Fibroblast of peridontal ligament (primary cell): Measurements from ENCODE around the gene MARCO.

Experiments
- DNase-seq: peaks from one replicate; pipeline ENCODE4 v3.0.0-alpha.2; 2010; ENCODE audit errors: extremely low read depth

MARCO gene, protein sequence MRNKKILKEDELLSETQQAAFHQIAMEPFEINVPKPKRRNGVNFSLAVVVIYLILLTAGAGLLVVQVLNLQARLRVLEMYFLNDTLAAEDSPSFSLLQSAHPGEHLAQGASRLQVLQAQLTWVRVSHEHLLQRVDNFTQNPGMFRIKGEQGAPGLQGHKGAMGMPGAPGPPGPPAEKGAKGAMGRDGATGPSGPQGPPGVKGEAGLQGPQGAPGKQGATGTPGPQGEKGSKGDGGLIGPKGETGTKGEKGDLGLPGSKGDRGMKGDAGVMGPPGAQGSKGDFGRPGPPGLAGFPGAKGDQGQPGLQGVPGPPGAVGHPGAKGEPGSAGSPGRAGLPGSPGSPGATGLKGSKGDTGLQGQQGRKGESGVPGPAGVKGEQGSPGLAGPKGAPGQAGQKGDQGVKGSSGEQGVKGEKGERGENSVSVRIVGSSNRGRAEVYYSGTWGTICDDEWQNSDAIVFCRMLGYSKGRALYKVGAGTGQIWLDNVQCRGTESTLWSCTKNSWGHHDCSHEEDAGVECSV

DNA sequence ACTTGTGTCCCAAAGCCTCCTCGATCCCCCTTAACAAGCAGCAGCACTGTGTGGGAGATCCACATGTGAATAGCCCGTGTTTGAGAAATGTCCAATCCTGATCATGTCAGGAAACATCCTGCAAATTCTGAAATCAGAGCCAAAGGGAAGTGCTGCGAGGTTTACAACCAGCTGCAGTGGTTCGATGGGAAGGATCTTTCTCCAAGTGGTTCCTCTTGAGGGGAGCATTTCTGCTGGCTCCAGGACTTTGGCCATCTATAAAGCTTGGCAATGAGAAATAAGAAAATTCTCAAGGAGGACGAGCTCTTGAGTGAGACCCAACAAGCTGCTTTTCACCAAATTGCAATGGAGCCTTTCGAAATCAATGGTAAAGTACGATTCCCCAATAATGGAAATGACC is at the start of gene MARCO:
MARCO (plus strand) TSS at position 164 of the 400 bp plus-strand sequence; CDS start at position 271, 107 bp downstream.
- DNase-seq, result no peak

DNA sequence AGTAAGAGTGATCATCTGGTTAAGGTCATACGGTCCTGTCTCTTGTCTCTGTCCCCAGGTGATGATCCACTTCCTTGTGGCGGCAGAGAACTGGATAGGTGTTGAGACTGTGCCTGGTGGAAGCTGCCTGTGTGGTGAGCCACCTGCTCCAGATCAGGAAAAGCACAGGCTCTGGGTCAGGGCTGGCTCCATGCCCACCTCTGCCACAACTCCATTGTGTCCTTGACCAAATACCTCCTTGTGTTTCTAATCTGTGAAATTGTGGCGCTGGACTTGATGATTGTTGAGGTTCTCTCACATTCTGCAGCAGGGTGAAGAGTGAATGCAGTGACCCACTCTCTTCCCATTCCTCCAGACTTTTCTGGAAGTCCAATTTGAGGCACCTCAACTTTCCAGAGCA is 48.9 kb upstream of the MARCO start:
- no peak for DNase-seq

DNA sequence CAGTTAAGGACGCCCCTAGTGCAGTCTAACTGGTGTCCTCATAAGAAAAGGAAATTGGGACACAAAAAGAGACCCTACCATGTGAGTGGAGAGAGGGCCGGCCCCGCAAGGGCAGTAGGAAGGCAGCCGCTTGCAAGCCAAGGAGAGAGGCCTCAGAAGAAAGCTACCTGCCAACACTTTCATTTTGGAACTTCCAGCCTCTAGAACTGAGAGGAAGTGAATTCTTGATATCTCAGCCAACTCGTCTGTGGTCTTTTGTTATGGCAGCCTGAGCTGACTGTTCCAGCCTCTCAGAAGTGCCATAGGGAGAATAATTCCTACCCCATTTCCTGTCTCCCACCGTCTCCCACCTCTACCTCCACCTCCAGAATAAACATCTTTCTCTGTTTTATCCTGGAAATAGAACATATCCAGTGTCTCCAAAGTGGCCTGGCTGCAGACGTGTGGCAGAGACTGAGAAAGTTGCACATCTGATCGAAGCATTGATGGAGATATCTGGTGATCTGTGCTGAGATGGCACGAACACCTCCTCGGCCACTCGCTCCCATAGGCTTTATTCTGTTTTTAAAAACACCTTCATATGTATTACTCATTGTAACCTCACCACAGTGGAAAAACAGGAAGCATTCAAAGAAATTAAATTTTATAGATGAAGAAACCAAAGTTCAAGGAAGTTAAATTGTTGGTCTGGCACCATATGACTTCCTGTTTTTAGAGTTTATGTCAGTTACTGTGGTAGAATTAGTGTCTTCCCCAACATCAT is 39.5 kb upstream of the MARCO start:
- DNase-seq, result no peak

DNA sequence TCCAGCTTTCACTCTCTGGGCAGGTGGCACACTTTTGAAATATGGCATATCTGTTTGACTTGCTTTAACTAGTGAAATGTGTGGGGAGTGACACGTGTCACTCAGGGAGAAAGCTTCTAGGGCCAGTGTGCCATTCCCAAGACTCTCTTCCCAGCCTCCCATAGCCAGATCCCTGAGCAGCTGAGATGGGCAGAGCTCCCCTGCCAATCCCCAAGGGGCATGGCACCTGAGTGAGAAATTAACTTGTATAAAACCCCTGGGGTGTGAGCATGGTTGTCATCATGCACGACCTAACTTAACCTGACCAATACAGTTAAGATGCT is 39.0 kb upstream of the MARCO start:
- DNase-seq, result no peak

DNA sequence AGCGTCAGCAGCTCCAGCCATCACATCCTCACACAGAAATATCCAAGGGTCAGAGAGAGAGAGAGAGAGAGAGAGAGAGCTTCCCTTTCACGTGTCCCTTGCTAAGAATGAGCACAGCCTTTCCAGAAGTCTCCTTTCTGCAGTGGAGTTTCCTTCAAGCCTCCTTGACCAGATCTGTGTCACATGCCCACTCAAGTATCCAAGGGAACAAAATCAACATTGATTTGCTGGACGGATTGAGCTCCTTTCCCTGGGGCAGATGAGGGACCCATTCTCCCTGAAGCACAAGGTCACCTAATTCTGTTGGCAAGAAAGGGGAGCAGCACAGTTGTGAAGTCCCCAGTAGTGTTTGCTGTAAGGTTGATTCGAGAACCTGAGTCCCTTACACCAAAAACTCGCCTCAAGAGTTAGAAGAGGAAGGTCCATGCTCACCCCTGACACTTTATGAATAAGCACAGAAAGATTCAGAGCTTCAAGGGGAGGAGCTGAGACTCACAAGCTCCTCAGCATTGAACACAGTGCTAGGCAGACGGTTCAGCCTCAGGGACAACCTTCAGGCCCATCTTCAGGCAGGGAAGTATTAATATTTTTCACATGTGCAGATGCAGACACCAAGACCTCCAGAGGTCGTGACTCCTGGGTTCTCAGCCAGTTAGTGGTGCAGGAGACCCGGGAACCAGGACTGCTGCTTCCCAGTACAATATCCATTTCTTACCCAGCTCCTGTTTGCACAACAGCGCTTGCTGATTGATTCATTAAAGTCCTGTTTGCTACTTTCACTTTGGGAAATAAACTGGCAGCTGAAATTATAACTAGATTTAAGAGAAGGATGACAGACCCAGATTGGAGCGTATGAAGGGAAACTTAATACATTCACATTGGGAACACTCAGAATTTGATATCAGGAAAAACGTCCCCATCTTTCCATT is 38.2 kb upstream of the MARCO start:
- no peak for DNase-seq

DNA sequence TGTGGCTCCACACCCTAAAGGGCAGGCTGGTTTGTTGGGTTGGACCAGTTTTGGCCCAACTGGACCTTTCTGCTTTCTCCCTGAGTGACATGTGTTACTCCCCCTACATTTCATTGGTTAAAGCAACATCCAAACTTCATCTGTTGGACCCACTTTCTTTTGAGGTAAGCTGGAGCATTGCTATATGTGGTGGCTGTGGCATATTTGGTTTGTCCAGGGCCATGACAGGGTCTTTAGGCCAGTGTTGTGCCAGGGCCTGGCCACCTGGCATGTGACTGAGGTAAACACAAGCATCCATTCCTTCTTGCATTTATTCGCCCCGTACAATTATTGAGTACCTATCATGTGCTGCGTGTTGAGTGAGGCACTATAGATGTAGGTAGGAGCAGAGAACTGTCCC is 36.8 kb upstream of the MARCO start:
- no peak for DNase-seq

DNA sequence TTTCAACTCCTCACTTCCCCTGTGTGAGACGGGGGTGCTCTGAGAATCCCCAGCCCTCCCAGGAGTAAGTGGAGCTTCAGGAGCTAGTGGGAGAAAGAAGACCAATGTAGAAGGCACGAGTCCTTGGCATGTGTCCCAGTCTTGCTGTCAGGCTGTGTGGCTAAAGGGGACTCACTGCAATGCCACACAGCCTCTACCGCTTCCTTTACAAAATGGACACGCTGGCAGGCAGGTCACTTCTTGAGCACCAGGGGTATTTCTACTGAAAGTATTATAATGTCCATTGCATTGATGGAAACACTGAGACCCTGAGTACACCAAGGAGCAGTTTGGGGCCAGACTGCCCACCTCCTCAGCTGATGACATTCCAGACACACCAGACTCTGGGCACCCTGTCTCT is 35.8 kb upstream of the MARCO start:
- no peak for DNase-seq

DNA sequence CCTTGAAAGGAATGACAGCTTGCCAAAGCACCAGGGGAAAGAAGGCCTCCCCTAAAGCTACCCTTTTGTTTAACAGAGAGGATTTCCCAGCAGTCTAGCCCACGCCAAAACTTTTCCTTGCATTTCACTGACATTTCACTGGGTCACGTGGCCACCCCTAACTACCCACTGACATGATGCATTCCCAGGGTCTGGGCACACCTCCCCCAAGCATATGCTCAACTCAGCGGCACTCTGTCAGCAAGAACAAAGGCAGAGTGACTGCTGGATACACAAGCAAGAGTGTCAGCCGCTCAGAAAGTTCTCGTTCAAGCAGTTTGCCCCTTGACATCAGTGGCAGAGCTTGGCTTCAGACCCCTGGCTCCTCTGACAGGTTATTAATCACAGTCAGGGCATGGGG is 34.2 kb upstream of the MARCO start:
- no peak for DNase-seq

DNA sequence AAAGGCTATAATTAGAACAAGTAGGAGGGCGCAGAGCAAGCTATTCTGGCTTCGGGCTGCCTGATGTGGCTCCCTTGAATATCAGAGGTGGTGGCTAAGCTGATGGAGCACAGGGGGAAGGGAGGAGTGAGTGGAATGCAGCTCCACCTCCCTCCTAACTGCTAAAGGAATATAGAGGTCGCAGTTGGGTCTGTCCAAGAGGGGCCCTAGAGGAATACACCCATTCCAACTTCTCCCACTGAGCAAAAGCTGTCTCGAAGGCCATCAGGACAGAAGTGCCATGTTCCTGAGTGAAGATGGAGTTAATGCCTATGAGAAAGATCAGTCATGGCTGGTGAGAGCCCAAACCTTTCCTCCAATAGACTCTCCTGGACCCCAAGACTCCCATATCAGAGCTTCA is 32.8 kb upstream of the MARCO start:
- DNase-seq, result no peak

DNA sequence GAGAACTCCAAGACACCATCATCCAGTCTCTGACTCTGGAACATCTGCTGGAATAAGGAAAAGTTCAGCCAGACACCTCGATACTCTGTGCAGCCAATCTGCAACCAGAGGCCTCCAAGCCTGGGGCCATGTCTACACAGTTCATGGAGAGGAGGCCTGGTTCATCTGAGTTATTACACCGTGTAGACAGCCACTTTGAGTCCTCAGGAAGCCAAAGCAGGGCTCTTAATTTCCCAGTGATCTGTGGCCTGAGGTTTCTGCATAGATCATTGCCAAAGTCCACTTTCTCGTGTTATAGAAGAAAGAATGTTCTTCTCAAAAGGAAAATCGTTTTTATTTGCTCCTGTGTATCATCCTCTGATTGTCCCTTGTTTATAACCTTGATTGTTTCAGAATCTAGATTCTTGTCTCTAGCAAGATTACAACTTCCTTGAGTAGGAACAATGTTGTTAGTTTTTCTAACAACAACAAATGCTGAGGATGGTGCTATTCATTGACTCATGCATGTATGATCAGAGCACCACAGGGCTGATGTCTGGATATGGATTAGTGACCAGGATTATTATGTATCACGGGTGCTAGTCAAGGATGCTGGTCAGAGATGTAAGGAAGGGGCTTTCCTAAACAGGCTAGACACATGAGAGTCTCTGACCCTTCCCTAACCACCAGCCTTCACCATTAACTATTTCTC is 30.7 kb upstream of the MARCO start:
- no peak for DNase-seq

DNA sequence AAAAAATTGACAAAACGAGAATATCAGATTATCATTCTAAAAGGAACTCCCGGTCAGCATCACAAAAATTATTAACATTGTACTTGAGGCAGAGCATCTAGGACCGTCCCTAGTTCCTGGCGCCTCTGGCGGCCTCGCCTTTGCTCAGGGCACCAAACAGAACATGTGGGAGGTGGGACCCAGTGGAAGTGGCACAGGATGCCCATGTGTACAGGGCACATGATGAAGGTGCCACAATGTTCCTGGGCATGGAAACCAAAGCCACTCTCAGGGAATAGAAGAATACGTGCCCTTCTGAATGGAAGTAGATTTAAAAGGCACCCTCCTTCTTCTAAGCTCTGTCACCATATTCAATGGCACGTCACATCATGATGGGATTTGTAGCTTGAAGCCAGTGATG is 30.1 kb upstream of the MARCO start:
- no peak for DNase-seq

DNA sequence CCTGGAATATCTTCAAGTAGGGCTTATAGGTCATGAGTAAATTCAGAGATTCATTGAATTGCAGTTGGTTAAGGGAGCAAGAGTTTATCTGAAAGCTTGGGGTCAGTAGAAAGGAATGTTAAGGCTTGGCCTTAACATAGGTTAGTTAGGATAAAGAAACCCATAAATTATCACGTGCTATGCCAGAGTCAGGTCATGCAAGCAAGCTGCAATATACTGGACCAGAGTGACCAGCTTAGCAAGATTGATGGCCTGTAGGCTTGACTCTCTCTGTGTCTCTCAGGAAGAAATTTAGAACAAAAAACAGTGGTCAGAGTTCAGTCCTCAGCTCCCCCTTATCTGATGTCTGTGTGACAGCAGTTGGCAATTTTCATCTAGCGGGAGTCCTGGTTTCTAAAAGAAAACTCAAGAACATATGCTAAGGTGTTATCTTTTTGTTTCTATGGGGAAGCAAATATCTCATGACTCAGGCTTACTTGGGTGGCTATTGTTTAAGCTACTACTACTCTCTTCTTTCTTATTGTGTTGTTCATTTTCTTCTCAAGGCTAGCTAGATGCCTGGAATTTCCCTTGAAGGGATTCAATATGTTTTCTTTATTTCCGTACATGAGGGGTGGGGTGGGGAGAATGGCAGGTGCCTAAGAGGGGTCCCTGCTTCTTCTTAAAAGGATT is 28.7 kb upstream of the MARCO start:
- DNase-seq, result no peak

DNA sequence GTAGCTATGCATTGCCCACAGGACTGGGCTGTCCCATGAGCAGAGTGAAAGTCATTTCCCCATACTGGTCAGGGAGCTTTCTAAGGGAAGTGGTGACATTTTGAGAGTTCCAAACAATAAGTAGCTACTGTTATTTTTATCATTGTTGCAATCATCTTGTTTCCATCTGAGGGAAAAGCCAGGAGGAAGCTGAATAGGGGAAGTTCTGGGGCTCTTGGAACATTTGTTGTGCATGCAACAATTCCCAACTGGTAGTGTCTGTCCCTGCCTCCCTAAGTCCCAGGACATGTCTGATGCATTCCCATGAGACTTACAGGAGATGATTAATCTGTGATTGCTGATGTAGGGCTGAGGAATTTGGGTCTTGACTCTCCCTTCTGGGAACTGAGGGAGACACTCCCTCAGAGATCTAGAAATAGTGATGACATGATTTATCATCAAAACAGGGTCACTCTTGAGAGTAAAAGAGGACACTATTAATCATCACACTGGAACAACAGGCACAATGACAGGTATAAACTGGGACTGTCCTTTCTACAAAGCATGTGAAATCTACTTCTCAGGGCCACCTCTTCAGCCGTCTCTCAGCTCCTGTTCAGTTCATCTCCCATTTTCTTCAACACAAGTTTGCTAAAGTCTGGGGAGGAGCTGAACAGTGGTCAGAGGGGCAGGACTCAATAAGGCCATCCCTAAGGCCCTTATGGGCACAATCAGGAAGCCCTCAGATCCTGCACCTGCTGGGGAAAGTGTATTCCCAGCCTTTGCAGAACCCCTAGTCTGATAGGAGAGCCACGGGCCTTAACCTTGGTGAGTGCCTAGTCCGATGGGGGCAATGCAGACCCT is 28.0 kb upstream of the MARCO start:
- DNase-seq, result no peak

DNA sequence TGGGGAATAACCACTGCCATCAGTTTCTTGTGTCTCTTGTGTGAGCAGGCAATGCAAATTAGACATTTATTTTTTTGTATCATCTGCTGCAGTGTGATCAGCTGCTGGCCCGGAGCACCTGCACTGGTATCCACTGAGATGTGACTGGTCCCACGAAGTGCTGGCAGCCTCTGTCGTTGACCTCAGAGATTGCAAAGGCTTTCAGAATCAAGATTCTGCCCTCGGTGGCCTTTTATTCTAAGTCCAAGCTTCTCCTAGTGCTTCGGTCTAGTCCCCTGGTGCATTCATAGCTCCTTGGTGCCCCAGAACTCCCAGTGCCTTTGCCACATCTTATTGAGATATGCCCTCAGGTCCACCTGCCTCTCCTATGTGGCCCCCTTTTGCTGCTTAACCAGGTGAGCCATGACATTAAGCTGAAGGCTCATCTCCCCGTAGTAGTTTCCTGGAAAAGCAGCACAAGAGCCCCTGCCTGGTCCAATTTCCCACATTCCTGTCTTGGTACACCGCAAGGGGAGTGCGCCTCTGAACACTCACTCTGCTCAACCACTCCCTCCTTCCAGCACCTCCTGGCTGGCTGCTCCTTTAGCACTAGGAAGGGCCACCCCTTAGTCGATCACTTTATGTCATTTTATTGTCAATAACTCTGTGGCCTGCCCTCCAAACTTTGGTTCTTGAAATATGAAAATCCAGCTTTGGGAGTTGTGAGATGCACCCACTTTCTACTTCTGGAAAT is 27.1 kb upstream of the MARCO start:
- DNase-seq, result no peak

DNA sequence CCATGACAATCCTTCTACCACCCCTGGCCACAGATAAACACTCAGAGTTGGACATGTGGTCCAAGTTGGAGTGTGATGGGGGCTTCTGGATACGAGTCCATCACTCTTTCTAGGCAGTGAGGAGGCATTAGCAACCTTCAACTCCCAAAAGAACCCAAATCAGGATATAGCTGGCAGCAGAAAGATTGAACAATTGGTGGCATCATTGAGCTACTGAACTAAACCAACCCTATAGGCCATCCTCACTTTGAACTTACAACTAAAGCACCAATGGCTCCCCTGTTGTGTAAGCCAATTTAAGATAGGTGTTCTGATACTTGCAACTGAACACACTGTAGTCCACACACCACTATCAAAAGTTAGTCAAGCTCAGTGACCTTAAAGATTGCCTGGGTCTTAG is 24.0 kb upstream of the MARCO start:
- DNase-seq, result no peak

DNA sequence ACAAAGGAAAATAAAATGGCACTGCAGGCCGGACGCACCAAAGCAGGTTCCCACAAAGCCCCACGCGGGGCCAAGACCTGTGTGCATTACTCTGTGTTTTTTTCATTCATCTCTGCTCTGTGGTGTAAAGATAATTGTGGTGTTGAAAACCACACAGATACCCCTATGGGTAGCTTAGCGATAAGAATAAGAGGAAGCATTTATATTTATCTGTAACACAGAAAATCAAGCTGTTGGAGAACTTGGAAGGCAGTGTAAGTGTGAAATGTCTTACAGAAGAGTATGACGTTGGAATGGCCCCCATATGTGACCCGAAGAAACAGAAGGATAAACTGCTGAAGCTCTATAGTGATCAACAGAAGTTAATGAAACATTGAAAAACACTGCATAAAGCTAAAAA is 20.3 kb upstream of the MARCO start:
- no peak for DNase-seq

DNA sequence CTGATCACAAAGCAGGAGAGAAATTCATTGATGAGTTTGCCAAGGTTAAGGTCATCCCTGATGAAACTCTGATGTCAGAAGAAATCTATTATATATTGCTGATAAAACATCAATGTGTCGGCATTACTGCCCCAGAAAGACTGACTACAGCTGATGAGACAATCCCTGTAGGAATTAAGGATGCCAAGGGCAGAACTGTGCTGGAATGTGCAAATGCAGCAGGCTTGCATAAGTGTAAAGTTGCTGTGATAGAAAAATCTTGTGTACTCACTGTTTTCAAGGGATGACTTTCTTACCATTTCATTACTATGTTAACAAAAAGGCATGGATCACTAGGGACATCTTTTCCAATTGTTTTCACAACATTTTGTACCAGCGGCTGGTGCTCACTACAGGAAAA is 19.7 kb upstream of the MARCO start:
- no peak for DNase-seq

DNA sequence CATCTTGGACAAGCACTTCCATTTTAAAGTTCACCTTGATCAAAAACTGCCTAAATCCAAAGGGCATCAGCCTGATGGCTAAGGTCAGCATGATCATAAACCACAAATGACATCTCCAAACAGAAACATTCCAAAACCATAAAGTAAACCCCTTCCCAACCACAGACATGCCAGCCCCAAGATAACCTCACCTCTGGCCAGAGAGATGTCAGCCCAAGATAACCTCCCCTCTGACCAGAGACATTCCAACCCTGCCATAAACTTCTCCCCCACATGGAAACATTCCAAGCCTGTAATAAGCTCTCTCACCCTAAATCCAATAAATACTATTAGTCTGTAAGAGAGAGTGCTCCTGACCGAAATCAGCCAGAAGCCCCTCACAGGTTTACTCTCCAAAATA is 18.6 kb upstream of the MARCO start:
- DNase-seq, result no peak

DNA sequence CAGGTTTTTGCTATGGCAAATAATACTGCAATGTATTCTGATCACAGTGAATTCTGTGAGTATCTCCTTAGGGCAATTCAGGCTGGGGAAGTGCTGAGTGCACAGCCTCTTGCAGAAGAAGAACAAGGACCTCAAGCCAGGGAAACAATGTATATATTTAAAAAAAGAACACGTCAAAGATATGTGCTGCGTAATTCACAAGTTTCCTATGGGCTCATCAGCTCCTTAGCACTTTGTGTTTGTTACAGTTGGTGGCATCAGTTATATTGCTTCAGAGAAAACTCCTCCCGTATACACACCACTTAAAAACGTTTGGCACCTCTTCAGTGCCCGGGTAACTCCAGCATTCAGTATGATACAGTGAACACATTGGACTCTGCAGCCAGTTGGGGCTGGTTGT is 16.5 kb upstream of the MARCO start:
- DNase-seq, result no peak
